Measurements from ENCODE around the gene DMAC2. TPM values are rescaled to one million over a fixed set of nuclear protein-coding genes. Genes with fewer than 3 reads are reported as not detected.

The DMAC2 gene
- total RNA-seq, 2 donors from 2014 or later, result 21.7 to 27.9 TPM

Other genes with a start within 250 kb of the DMAC2 start
- 10 to 100 TPM in 1 of 2 donors, 1 to 10 TPM in 1; 2.3 to 12.4 TPM for gene CYP2S1, start 246.7 kb downstream of the DMAC2 start, total RNA-seq
- 100 to 1,000 TPM; 138 to 157 TPM for gene AXL, start 220.7 kb downstream of the DMAC2 start, total RNA-seq
- 100 to 1,000 TPM; 142 to 147 TPM for gene HNRNPUL1, start 175.5 kb downstream of the DMAC2 start, total RNA-seq
- 10 to 100 TPM; 15.2 to 22.4 TPM for gene CCDC97, start 129.7 kb downstream of the DMAC2 start, total RNA-seq
- 10 to 100 TPM; 55.1 to 69.6 TPM for gene TGFB1, start 86.0 kb downstream of the DMAC2 start, total RNA-seq
- gene B9D2, start 75.8 kb downstream of the DMAC2 start, total RNA-seq, result 1 to 10 TPM; 1.2 to 4.0 TPM
- gene TMEM91, start 63.4 kb downstream of the DMAC2 start, total RNA-seq, result 10 to 100 TPM; 20.0 to 44.0 TPM
- gene EXOSC5, start 42.6 kb downstream of the DMAC2 start, total RNA-seq, result 10 to 100 TPM in 1 of 2 donors, 1 to 10 TPM in 1; 7.1 to 16.9 TPM
- 10 to 100 TPM; 18.5 to 35.9 TPM for gene BCKDHA, start 42.1 kb downstream of the DMAC2 start, total RNA-seq
- 1 to 10 TPM; 4.0 to 4.2 TPM for gene B3GNT8, start 12.5 kb downstream of the DMAC2 start, total RNA-seq
- not detected for gene ERICH4, start 3.2 kb upstream of the DMAC2 start, total RNA-seq
- 1 to 10 TPM; 1.1 to 6.9 TPM for gene CEACAM21, start 136.3 kb upstream of the DMAC2 start, total RNA-seq
- gene CEACAM4, start 187.2 kb upstream of the DMAC2 start, total RNA-seq, result 1 to 10 TPM in 1 of 2 donors, not detected in 1; 4.0 TPM
- not detected for gene CEACAM7, start 248.4 kb upstream of the DMAC2 start, total RNA-seq

All from thoracic aorta (tissue), 2 donors.